Occipital lobe (tissue), 2 donors: ENCODE measurements around the gene ALDH4A1. TPM values are rescaled to one million over a fixed set of nuclear protein-coding genes. Genes with fewer than 3 reads are reported as not detected.
"Not testable (repeated sequence)": the region's sequence is repeated elsewhere in the genome, so short reads cannot be mapped to it uniquely, and the experiment has no call there.

Source experiments
- DNase-seq: peaks from one replicate; lab custom pipeline; 2025; lab: John Stamatoyannopoulos, UW
- total RNA-seq: library from RNA; depleted of rRNA; stranded (reverse); fragments of >200 nt; gene quantifications from one replicate; pipeline ENCODE4 v1.2.3, GENCODE V29; 2014

The ALDH4A1 gene
- total RNA-seq, 1 donor from 2014 or later, result 6.4 TPM

- DNase-seq, result no peak
Observed at GRCh38 chr1:18901147-18901951, 1.0 kb downstream of the ALDH4A1 start.

GRCh38 chr1:18900303-18900841 lies 2.0 kb downstream of the ALDH4A1 start:
- no peak for DNase-seq

DNA sequence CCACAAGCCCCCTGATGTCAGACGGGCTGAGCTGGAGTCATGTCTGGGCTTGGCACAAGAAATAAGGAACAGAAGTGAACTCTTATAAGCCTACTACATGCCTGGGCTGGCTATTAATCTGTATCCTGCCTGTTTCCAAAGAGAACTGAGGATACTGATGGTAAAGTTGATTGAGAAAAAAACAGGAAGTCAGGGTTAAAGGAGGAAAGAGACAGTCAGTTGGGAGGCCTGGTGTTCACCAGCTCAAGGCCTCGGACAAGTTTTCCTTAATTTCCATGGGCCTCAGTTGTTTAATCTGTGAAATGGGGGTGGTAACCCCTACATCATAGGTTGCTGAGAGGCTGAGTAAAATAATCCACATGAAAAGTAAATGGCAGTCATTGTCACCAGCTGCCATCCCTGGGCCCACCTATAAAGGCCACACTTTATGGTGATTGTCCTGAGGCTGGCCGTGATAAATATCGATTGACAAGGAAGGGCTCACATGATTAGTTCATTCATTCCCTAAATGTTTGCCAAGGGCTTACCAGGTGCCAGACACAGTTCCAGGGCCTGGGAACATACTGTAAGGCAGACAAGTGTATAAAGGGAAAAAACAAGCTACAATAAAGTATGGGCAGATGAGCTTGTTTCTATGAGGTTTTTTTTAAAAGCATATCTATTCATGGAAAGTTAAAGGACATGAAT lies 2.8 kb downstream of the ALDH4A1 start:
- no peak for DNase-seq

GRCh38 chr1:18898567-18898966 lies 3.8 kb downstream of the ALDH4A1 start:
- no peak for DNase-seq

DNA sequence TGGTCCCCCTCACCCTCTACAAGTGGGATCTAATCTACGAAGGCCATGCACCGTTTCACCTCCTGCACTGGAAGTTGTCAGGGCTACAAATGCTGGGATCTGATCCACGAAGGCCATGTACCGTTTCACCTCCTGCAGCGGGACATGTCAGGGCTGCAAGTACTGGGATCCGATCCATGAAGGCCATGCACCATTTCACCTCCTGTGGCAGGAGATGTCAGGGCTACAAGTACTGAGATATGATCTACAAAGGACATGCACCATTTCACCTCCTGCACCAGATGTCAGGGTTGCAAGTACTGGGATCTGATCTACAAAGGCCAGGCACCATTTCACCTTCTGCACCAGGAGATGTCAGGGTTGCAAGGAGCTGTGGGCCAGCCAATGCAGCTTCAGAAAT lies 7.0 kb downstream of the ALDH4A1 start:
- DNase-seq, result no peak

DNA sequence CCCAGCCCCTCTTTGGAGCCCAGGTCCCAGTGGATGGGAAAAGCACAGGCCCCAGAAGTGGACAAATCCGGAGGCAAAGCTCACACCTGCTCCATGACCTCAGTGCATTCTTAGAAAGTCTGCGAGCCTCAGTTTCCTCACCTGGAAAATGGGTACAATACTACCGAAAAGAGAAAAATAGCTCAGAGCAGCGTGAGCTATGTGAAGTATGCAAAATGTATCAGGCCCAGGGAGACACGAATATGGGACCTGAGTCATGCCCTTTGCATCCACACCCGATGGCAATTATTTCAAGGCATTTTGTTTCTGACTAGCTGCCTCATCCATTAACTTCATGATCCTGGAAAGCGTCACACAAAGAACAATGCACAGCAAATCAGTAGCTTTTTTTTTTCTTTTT lies 9.2 kb downstream of the ALDH4A1 start:
- no peak for DNase-seq

- DNase-seq, result not testable (repeated sequence)
Observed at GRCh38 chr1:18891858-18892257, 10.5 kb downstream of the ALDH4A1 start.

DNA sequence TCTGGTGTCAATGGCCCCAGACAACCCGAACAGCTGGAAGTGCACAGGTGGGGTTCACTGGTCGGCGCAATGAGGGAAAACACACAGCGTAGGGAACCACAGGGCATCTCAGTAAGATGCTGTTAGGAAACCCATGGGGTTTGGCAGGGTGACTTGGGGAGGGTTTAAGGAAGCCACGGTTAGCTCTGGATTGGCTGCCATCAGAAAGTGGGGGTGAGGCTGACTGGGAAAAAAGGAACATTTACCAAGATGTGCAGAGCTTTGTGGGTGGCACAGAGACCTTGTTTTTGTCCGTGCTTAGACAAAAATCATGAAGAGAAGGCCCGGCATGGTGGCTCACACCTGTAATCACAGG lies 11.0 kb downstream of the ALDH4A1 start:
- DNase-seq, result no peak

- DNase-seq, result no peak
Observed at GRCh38 chr1:18890706-18891425, 11.5 kb downstream of the ALDH4A1 start.

DNA sequence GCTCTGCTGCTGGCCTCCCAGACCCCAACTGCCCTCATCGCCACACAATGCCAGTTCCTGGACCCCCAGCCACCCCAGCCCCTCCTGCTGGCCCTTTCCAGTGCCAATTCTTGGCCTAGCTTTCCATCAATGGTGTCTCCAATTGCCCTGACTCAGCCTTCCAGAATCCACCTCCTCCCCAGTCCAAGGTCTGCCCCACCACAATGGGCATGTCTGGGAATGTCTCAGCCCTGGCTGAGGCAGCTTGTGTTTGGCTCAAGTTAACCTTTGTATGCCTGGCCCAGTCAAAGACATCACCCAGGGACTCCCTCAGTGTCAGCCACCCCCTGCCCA lies 16.4 kb downstream of the ALDH4A1 start:
- no peak for DNase-seq

- no peak for DNase-seq
Observed at GRCh38 chr1:18885311-18886002, 16.9 kb downstream of the ALDH4A1 start.

GRCh38 chr1:18884727-18885126 lies 17.6 kb downstream of the ALDH4A1 start:
- DNase-seq, result no peak

- DNase-seq, result no peak
Observed at GRCh38 chr1:18884419-18884717, 18.0 kb downstream of the ALDH4A1 start.

GRCh38 chr1:18883636-18884418 lies 18.5 kb downstream of the ALDH4A1 start:
- DNase-seq, result peak; percentile 67

GRCh38 chr1:18883079-18883478 lies 19.3 kb downstream of the ALDH4A1 start:
- no peak for DNase-seq

GRCh38 chr1:18882486-18882885 lies 19.9 kb downstream of the ALDH4A1 start:
- peak; percentile 8 for DNase-seq

DNA sequence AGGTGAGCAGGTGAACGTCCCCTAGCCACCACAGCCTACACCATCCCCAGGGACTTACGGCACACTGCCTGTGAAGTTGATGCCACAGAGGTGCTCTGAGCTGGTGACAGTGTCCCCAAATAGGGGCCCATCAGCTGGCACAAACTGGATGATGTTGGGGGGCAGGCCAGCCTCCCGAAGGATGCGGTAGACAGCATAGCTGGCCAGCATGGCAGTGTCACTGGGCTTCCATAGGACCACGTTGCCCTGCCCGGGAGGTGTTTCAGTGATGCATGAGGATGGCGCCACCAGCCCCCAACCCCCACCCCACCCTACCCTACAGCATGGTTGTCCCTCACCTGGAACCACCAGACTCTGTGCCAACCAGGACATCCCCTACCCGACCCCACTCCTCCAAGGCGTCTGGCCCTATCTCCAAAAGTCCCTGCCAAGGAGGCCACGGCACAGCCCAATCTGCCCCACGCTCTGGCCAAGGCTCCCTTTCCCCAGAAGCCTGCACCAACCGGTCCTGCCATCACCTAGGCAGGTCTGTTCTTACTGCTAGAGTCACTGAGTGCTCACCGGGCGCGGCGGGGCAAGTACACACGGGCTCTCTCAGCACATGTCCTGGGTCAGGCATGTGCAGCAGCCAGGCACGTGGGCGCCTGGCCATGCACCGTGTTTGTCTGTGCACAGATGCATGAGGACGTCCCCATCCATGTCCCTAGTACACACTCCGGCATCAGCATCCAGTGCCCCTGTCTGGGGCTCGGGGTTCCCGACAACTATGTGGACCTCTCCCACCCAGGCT lies 20.5 kb downstream of the ALDH4A1 start:
- no peak for DNase-seq

- no peak for DNase-seq
Observed at GRCh38 chr1:18881164-18881563, 21.2 kb downstream of the ALDH4A1 start.

DNA sequence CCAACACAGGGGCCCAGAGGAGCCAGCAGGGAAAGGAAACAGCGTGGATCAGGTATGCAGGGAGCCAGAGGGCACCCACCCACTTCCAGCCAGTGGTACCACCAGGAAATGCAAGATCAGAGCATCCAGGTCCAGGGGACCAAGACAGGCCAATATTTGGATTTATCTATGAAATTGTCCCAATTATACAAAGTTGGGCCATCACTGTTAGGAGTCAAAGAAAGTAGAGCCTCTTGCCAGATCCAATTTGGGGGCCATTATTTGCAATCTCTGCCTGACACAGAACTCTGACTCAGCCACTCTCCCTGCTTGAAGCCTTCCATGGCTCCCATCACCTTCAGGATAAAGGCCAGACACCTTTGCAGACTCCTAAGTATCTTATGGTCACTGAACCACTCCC lies 21.8 kb downstream of the ALDH4A1 start:
- DNase-seq, result no peak

DNA sequence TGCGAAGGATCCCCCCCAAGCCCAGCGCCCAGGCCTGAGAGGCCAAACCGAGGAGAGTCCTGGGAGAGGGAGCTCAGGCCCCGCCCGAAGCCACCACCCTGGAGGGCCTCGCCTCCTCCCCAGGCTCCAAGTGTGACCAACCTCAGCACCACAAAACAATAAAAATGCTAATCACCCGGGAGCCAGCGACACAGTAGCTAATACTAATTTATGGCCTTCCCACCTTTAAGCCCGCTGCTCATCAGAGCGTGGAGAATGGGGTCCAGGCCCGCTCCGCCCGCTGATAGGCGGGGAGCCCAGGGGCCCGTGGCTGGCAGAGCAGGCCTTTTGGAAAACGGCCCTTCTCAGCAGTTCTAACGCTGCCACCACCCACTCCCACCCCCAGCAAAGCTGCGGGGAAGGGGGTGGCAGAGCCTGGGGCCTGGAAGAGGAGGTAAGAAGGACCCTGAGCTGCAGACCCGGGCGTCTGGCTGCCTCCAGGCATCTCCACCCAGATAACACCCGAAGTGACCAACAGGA lies 22.5 kb downstream of the ALDH4A1 start:
- DNase-seq, result no peak
